Superior temporal gyrus (tissue), 1 donor: ENCODE results near the gene SH2D4B.

Experiments used
- DNase-seq: peaks from one replicate; pipeline ENCODE4 v3.0.0-alpha.2; 2016; ENCODE audit errors: extremely low spot score

Gene SH2D4B

GRCh38 chr10:80537736-80538480 is at the start of gene SH2D4B:
SH2D4B (plus strand) TSS chr10:80537902; CDS start chr10:80538332, 430 bp downstream.
- DNase-seq = no peak

GRCh38 chr10:80488539-80489066 is 49.1 kb upstream of the SH2D4B start:
- no peak for DNase-seq

GRCh38 chr10:80489371-80490112 is 48.2 kb upstream of the SH2D4B start:
- DNase-seq = no peak

GRCh38 chr10:80491251-80492102 is 46.2 kb upstream of the SH2D4B start:
- DNase-seq = no peak

GRCh38 chr10:80492848-80493521 is 44.7 kb upstream of the SH2D4B start:
- no peak for DNase-seq

- no peak for DNase-seq
These were observed 44.1 kb upstream of the SH2D4B start for GRCh38 chr10:80493522-80494051.

GRCh38 chr10:80496555-80497172 is 41.0 kb upstream of the SH2D4B start:
- DNase-seq = no peak

- no peak for DNase-seq
These were observed 40.3 kb upstream of the SH2D4B start for GRCh38 chr10:80497187-80498077.

GRCh38 chr10:80498078-80498832 is 39.4 kb upstream of the SH2D4B start:
- no peak for DNase-seq

GRCh38 chr10:80498833-80499741 is 38.6 kb upstream of the SH2D4B start:
- no peak for DNase-seq

- no peak for DNase-seq
These were observed 36.9 kb upstream of the SH2D4B start for GRCh38 chr10:80500572-80501380.

GRCh38 chr10:80501381-80501912 is 36.3 kb upstream of the SH2D4B start:
- no peak for DNase-seq

GRCh38 chr10:80501913-80502521 is 35.7 kb upstream of the SH2D4B start:
- DNase-seq = no peak

GRCh38 chr10:80502621-80503583 is 34.8 kb upstream of the SH2D4B start:
- no peak for DNase-seq

- DNase-seq = no peak
These were observed 34.0 kb upstream of the SH2D4B start for GRCh38 chr10:80503584-80504157.
